GM19240 (cell line): Measurements from ENCODE around the gene STAT5B.
"Not testable (repeated sequence)": the region's sequence is repeated elsewhere in the genome, so short reads cannot be mapped to it uniquely, and the experiment has no call there.

Experiments
- DNase-seq: peaks from one replicate; pipeline ENCODE4 v3.0.0; 2011; ENCODE audit warnings: low spot score; ENCODE audit not compliant: insufficient read length

STAT5B gene

DNA sequence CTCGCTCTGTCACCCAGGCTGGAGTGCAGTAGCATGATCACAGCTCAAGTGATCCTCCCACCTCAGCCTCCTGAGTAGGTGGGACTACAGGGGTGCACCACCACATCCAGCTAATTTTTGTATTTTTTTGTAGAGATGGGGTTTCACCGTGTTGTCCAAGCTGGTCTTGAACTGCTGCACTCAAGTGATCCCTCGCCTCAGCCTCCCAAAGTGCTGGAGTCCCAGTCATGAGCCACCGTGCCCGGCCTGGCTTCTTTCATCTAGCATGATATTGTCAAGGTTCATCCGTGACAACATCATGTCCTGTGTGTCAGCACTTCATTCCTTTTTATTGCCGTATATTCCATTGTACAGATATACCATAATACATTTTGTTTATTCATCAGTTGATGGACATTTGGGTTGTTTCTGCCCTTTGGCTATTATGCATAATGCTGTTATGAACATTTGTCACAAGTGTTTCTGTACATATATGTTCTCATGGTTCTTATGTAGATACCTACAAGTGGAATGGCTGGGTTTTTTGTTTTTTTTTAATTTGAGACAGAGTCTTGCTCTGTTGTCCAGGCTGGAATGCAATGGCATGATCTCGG is 78.5 kb downstream of the STAT5B start:
- no peak for DNase-seq

DNA sequence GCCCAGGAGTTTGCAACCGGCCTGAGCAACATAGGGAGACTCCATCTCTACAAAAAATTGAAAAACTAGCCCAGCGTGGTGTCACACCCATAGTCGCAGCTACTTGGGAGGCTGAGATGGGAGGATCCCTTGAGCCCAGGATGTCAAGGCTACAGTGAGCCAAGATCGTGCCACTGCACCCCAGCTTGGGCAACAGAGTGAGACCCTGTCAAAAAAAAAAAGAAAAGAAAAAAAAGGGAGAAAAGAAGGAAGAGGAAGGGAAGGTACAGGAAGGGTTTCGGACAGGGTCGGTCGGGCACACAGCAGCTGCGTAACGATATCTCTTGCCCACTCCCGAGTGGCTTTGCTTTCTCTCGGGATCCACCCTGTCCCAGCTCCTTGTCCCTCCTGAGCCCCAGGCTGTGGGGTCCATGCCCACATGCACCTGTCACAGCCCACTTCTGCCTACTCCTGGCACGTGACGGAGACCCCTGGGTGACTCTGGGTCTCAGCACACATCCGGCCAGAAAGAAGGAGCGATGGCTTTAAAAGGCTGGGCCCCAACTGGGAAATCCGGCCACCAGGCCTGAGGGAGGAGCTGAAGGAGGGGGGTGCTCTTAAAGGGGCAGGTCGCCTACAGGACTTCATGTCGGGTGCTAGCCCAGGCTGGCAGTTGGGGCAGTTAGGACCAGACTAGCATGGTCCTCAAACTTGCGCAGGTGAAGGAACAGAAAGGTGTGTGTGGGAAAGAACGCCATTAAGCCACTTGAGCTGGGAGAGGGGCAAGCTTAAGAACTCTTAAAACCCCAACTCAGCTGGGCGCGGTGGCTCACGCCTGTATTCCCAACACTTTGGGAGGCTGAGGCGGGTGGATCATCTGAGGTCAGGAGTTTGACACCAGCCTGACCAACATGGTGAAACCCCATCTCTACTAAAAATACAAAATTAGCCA is 82.0 kb downstream of the STAT5B start, which contains the start of gene GHDC:
Gene GHDC (minus strand): TSS at position 526 of the 931 bp plus-strand sequence. CDS start 913 bp downstream, outside the sequence.
- DNase-seq, result peak; percentile 87

DNA sequence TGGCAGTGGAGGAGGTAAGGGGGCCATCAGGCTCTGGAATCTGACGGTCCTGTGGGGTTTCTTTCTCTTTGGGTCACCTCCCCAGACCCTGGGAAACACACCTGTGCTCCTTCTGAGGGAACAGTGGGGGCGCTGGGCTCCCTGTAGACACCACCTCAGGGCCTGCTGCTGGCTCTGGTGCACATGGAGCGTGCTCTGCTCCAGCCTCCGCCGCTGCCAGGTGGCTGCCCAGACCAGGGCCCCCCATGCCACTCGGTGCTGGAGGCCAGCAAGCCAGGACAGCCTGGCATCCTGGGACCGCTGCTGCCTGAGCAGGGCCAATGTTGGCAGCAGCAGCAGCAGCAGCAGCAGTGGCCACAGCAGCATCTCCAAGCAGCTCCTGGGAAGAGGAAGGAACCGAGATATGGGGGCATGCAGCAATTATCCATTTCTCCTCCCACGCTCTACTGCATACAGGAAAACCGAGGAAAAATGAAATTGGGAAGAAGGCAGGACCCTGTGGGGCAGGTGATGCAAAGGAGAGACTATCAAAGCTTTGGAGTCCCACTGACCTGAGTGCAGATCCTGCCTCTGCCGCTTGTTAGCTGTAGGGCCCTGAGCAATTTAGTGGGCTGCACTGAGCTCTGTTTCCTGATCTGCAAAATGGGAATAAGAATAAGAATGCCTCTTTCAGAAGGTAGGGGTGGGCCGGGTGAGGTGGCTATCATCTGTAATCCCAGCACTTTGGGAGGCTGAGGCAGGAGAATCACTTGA is 82.8 kb downstream of the STAT5B start:
- DNase-seq, result no peak

DNA sequence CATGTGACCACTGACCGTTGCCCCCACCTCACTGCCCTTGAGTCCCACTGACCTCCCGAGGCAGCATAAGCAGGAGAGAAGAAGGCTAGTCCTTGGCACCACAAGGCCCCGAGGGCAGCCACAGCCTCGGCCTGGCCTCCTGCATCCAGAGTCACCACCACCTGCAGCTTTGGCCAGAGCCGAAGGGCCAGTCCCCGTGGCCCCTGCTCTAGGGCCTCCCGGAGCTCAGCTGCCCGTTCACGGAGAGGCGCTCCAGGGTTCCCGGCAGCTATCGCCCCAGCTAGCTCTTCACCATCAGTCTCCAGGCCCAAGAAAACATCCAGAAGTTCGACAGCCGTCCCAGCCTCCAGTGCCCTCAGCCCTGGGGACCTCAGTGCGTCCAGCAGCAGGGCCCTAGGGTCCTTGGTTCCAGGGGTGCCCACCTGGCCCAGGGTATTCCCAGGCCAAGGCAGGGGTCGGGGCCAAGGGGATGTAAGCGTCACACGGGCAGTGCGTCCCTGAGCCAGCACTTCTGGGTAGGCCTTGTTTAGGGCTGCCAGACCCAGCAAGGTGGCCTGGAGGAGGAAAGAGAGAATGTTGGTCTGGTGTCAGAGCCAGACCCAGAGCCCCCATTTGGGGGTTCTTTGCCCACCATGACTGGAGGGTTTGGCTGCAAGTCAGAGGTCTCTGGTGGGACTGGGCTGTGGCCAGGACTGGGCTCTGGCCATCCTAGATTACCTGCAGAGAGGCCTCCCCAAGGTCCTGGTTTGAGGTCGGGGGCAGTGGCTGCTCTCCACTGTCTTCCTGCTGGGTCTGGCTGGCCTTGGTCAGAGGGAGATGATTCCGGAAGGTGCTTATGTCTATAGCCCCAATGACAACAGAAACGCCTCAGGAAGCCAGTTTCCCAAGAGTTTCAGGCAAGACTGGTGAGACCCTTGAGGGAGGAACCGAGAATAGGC is 83.7 kb downstream of the STAT5B start:
- no peak for DNase-seq

DNA sequence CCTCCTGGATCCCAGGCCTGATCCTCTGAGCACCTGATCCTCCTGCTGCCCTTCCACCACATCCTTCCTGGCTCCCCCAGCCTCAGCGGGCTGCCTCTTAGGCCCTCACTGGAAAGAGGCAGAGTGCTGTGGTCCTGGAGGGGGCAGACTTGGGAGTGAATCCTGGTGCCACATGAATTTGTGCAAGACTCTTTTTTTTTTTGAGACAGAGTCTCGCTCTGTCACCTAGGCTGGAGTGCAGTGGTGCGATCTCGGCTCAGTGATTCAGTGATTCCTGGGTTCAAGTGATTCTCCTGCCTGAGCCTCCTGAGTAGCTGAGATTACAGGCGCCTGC is 84.9 kb downstream of the STAT5B start:
- no peak for DNase-seq

DNA sequence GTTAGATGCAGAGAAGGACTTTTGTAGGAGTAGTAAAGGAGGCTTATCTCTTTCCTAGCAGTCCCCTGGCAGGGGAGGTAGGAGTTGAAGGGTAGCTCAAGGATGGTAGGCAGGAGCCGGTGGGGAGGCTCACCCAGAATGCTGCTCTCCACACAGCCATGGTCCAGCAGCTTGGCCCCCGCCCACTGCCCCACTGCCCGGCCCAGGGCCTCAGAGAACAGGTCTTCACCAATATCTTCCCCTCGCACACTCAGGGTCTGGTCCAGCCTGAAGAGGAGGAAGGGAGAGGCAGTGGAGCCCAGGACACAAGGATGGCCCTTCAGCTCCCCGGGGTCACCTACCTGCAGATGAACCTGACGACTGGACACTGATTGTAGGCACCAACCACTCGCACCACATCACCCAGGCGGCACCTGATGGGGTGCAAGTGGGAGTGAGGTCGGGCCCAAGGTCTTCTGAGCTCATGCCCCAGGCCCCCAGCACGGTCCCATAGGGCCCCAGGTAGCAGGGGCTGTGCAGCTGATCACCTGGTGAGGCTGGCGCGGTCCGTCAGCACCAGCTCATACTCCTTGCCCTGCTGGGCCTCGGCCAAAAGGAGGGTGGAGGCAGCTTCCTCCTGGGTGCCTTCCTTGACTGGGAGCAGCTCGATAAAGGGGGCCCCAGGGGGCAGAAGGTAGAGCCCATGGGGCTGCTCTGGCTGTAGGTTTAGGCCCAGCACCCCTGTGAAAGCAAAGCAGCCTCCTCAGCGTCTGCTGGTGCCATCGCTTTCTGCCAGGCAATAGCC is 85.5 kb downstream of the STAT5B start:
- no peak for DNase-seq

DNA sequence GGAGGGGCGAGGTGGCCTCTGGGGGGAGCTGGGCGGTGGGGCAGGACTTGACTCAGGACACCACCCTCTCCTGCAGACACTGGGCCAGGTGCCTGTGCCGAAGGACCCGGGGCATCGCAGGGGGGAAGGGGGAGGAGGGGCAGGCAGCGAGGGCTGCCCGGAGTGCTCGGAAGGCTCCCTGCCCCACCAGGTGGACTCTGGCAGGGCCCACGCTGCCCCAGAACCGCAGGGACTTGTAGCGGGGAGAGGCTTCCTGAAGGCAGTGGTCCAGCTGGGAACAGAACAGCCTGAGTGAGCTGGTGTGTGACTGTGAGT is 86.6 kb downstream of the STAT5B start:
- no peak for DNase-seq

DNA sequence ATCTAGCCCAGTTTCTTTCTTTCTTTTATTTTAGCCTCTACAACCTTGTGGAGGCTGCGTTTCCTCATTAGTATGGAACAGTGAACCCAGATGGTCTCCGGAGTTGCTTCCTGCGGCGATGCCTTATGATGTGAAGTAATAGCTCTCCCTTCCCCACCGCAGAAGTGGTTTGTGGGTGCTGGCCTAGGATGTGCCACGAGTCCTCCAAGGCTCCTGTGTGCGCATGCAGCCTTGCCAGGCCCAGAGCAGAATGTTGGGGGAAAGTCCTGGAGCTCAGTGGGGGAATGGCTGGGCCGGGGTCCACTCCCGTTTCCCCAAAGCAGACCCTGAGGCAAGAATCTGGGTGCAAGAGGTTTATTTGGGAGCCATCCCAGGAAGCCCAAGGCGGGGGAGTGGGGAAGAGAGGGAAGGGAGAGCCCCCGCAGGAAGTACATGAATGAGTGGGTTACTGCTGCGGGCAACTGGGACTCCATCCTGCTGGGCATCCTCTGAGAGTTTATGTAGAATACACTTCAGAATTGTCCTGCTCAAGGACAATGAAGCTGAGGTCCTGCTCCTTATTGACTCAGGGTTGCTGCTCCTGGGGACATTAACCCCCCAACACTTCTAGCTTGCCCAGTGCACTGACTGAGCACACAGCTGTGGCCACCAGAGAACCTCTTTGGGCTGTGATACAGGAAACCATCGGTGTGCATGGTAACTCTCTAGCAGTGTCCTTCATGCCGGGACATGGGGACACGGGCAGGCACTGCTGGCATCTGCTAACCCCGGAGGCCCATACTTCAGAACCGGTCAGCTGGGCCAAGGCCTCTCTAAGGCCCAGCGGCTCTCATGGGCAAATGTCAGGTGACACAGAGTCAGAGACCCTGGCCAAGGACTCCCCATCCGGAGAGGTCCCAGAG is 87.2 kb downstream of the STAT5B start:
- DNase-seq, result no peak

DNA sequence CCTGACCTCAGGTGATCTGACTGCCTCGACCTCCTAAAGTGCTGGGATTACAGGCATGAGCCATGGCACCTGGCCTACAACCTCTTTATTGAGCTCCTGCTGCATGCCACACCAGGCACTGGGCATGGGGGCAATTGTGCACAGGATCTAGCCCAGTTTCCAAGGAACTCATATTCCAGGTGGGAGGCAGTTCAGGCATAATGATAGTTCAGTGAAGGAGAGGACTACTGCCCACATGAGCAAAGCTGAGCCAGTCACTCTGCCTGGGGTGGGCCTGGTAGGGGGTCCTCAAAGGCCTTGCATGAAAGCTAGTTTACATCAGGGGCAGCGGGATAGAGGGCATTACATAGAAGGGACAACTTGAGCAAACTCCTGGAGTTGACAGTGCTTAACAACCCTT is 88.4 kb downstream of the STAT5B start:
- no peak for DNase-seq

DNA sequence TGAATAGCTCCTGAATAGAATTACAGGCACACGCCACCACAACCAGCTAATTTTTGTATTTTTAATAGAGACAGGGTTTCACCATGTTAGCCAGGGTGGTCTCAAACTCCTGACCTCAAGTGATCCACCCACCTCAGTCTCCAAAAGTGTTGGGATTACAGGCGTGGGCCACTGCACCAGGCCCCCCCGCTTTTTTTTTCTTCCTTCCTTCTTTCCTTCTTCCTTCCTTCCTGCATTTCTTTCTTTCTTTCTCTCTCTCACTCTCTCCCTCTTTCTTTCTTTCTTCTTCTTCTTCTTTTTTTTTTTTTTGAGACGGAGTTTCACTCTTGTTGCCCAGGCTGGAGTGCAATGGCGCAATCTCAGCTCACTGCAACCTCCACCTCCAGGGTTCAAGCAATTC is 90.0 kb downstream of the STAT5B start:
- DNase-seq, result not testable (repeated sequence)

DNA sequence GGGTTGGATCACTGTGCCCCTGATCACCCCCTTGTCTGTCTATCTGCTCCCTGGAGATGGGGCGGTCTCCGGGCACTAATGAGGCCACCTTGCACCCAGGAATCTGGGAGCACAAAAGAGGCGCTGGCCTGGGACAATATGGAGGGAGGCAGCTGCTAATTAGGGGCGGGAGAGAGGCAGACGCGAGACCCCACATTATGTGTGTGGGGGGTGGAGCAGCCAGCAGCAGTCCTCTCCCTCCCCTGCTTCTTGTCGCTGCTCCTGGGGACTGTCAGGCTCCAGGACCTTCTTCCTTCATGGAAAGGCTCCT is 90.6 kb downstream of the STAT5B start:
- DNase-seq, result no peak

DNA sequence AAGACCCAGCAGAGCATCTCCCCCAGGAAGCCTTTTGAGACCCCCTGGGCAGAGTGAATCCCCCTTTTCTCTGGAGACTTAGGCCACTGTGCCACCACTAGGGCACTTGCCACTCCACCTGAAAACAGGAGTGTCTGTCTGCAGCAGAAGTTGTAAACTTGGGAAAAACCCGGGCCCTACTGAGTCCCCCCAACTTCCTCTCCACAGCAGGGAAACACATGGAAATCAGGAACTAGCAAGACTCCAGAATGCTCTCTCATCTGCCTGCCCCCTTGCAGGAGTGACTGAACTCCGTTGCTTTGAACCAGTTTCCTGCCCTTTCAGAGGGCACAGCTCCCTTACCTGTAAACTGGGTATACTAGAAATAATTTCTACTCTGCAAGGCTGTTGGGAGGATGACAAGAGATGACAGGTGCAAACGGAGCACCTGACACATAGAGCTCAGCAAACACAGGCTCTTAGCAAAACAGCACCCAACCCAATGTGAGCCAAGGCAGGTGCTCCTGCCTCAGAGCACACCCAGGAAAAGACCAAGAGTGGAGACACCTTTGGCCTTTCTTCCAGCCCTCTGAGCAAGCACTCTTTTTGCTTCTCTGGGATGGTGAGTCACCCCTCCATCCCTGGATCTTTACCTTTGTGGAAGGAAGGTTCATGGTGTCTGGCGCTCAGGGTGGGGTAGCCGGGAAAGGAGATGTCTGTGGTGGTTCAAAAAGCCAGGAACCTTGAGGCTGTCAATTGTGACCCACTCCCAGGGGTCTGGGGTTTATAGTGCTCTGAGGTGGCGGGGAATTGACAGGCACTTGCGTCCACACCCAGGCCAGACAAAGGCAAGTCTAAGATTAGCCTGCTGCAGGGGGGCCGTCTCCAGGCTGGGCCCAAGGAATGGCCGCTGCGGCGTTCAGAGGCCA is 91.2 kb downstream of the STAT5B start, which contains the start of gene HCRT:
Gene HCRT (minus strand): TSS at position 740 of the 908 bp plus-strand sequence. CDS start 87 bp downstream, at position 653.
- DNase-seq, result no peak

DNA sequence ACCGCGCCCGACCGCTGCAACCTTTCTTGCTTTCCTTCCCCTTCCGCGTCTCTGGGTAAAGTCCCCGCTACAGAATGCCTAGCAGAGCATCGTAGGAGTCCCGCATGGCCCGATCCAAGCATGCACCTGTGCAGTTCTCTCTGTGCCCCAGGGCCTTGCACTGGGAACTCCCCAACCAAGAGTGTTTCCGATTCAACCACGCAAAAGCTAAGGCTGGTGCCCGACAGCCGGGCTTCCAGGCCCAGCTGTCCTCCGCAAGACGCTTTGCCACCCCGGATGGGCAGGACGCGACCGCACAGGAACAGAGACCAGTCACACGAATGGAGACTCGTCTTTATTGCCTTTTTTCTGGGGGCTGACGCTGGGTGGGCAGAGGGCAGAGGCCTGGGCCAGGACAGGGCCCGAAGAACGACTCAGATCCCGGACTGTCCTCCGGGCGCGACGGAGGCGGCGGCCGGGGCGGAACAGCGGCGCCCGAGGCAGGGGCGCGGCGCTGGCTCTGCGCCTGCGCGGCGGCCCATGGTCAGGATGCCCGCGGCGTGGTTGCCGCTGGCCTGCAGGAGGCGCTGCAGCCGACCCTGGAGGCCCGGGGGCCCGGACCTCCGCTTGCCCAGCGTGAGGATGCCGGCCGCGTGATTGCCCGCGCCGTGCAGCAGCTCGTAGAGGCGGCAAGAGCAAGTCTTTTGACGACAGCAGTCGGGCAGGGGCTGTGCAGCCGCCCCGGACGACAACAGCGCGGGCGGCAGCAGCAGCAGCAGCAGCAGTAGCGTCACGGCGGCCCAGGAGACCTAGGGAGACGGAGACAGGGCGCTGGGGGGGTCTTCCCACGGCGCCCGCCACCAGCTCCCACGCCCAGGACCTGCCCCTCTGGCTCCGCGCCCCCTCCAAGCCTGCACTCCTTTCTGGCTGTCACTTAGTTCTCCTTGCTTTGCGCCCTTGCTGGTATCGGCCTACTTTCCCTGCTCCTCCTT is 92.2 kb downstream of the STAT5B start:
- DNase-seq, result peak; percentile 79

DNA sequence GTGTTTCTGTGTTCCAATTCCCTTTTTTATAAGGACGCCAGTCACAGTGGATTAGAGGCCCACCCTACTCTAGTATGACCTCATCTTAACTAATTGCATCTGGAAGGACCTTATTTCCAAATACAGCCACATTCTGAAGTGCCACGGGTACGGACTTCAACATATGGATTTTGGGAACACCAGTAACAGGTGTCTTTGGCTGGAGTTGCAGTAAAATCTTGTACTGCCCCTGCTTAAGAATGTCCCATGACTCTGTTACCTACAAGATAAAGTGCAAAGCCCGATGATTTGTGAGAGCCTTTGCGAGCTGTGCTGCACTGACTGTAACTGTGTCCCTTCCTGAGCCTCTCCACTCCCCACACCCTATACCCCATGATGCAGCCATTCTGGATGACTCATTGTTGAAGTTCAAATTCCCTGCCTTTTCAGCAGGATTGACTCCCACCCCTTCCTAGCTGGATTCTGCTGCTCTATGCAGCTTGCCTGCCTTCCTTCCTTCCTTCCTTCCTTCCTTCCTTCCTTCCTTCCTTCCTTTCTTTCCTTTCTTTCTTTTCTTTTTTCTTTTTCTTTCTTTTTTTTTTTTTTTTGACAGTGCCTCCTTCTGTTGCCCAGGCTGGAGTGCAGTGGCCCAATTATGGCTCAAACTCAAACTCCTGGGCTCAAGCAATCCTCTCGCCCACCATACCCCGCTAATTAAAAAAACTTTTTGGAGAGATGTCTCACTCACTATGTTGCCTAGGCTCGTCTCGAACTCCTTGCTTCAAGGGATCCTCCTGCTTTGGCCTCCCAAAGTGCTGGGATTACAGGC is 93.1 kb downstream of the STAT5B start:
- DNase-seq, result no peak

DNA sequence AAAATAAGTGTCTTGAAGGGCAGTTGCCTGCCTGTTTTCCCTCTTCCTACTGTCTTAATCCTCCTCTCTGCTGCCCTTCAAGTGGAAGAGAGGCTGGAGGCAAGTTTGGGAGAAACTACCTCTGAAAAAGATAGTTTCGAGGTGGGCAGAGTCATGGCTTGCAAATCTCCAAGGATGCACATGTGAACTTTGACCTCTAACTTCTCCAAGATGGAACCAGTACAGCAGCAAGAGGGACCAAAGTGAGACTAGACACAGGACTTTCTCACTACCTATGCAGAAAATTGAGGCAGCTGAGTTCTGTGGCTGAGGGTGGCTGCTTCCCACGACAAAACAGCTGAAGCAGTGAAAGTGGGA is 94.4 kb downstream of the STAT5B start:
- DNase-seq, result no peak
